Esophagus muscularis mucosa (tissue), 4 donors: Measurements from ENCODE around the gene SREBF1. TPM values are rescaled to one million over a fixed set of nuclear protein-coding genes. Genes with fewer than 3 reads are reported as not detected.
A peak's percentile ranks its signal among the peaks of the same experiment; 100 is the strongest.

ENCODE experiments used
- DNase-seq: peaks from one replicate; pipeline ENCODE4 v3.0.0-alpha.2; 2017; ENCODE audit errors: extremely low spot score
- H3K27ac ChIP-seq, 4 donors: fragments of 200-600 bp; sonication (generic); replicated peaks in 1 of 4; 1 replicate in 3 of 4; 2 replicates in 1 of 4; pipeline ENCODE4 v1.5.1; 2016 to 2019; ENCODE audit warnings: mild to moderate bottlenecking in 1 of 4
- H3K27me3 ChIP-seq, 4 donors: fragments of 200-600 bp; sonication (generic); one replicate each; pipeline versions ENCODE4 v1.5.1 to v1.6.0; 2016 to 2019
- H3K36me3 ChIP-seq, 4 donors: fragments of 200-600 bp; sonication (generic); one replicate each; pipeline ENCODE4 v1.5.1; 2016 to 2019
- H3K4me1 ChIP-seq, 4 donors: fragments of 200-600 bp; sonication (generic); one replicate each; pipeline ENCODE4 v1.5.1; 2016 to 2019
- H3K4me3 ChIP-seq, 4 donors: fragments of 200-600 bp; sonication (generic); 1 replicate in 2 of 4; 2 replicates in 2 of 4; pipeline ENCODE4 v1.5.1; 2016 to 2019; ENCODE audit warnings: mild to moderate bottlenecking in 4 of 4, moderate library complexity in 1 of 4
- H3K9me3 ChIP-seq, 4 donors: fragments of 200-600 bp; sonication (generic); 1 replicate in 3 of 4; 2 replicates in 1 of 4; pipeline ENCODE4 v1.5.1; 2016 to 2019
- CTCF ChIP-seq, 3 experiments: fragments of 200-600 bp in 2 of 3; fragments of 450-650 bp in 1 of 3; sonication (generic) in 2 of 3; IDR thresholded peaks; one replicate each; pipeline ENCODE4 v1.5.1; 2017 to 2019; ENCODE audit warnings: antibody characterized with exemption in 3 of 3, mild to moderate bottlenecking in 2 of 3, moderate library complexity in 1 of 3
- EP300 ChIP-seq: sonication (generic); formaldehyde crosslinking; IDR thresholded peaks from one replicate; pipeline ENCODE4 v1.6.1; 2017; ENCODE audit warnings: antibody characterized with exemption
- POLR2A ChIP-seq: fragments of 450-650 bp; IDR thresholded peaks from one replicate; pipeline ENCODE4 v1.6.1; 2017; ENCODE audit warnings: antibody characterized with exemption, moderate library complexity, mild to moderate bottlenecking, low read depth
- POLR2AphosphoS5 ChIP-seq, 2 donors: sonication (generic); formaldehyde crosslinking; IDR thresholded peaks; one replicate each; pipeline ENCODE4 v1.6.1; 2017; ENCODE audit warnings: antibody characterized with exemption in 2 of 2
- WGBS: methylation state at CpG from one replicate; pipeline ENCODE4 v1.1.5; 2018; 5-methylcytosine and 5-hydroxymethylcytosine counted together
- intact Hi-C: fragments of 100-400 bp; cut with DNase I; formaldehyde crosslinking; loops from one replicate; pipeline ENCODE4 v1.15.1; 2023
- total RNA-seq, 4 donors: library from RNA; depleted of rRNA; stranded (reverse); fragments of >200 nt; gene quantifications; one replicate each; pipeline versions ENCODE4 v1.1.0 to v1.2.1, GENCODE V29; 2016

SREBF1 gene
- total RNA-seq, 4 donors from 2014 or later = 28.1 to 62.6 (median 39.7) TPM

GRCh38 chr17:17817552-17817947 lies 19.2 kb downstream of the SREBF1 start:
- intact Hi-C loops = no loop called here
- H3K9me3 ChIP-seq = no peaks in the 10 kb centered on the region
- peaks cover 41 to 97% (median 77%) of the 10 kb centered on the region in 4 donors for H3K4me1 ChIP-seq
- H3K27ac ChIP-seq = peak overlapping the region in 2 of 4 donors; percentile 43 to 51
- H3K4me3 ChIP-seq = no peak overlapping the region
- DNase-seq = no peak
- peaks cover 23 to 82% (median 61%) of the 10 kb centered on the region in 4 donors for H3K36me3 ChIP-seq
- TF ChIP-seq EP300 (no peak), CTCF (IDR thresholded peaks at IDR 0.05) (no peak), POLR2AphosphoS5 (IDR thresholded peaks at IDR 0.05) (no peak), POLR2A (no peak)
- no peaks in the 10 kb centered on the region for H3K27me3 ChIP-seq
- 93% methylated on average over 7 of the region's 10 CpGs for WGBS

GRCh38 chr17:17816831-17817551 lies 19.8 kb downstream of the SREBF1 start:
- no peaks in the 10 kb centered on the region for H3K9me3 ChIP-seq
- no peak overlapping the region for H3K27ac ChIP-seq
- peaks cover 43 to 97% (median 77%) of the 10 kb centered on the region in 4 donors for H3K4me1 ChIP-seq
- peaks cover 23 to 84% (median 62%) of the 10 kb centered on the region in 4 donors for H3K36me3 ChIP-seq
- no peak for TF ChIP-seq CTCF (IDR thresholded peaks at IDR 0.05)
- no peak for TF ChIP-seq POLR2A
- TF ChIP-seq POLR2AphosphoS5 (IDR thresholded peaks at IDR 0.05) = no peak
- TF ChIP-seq EP300 = no peak
- no peak overlapping the region for H3K4me3 ChIP-seq
- WGBS = 86% methylated on average over 22 of the region's 24 CpGs
- intact Hi-C loops = no loop called here
- DNase-seq = no peak
- H3K27me3 ChIP-seq = no peaks in the 10 kb centered on the region

- no peaks in the 10 kb centered on the region for H3K27me3 ChIP-seq
- no peak overlapping the region for H3K27ac ChIP-seq
- WGBS = 98% methylated on average over 8 of the region's 22 CpGs
- H3K4me3 ChIP-seq = no peak overlapping the region
- H3K4me1 ChIP-seq = peaks cover 48 to 97% (median 77%) of the 10 kb centered on the region in 4 donors
- TF ChIP-seq POLR2A (no peak), CTCF (IDR thresholded peaks at IDR 0.05) (no peak), EP300 (no peak), POLR2AphosphoS5 (IDR thresholded peaks at IDR 0.05) (no peak)
- intact Hi-C loops = no loop called here
- H3K9me3 ChIP-seq = no peaks in the 10 kb centered on the region
- H3K36me3 ChIP-seq = peaks cover 23 to 83% (median 62%) of the 10 kb centered on the region in 4 donors
- DNase-seq = no peak
Observed at GRCh38 chr17:17816240-17816814, 20.5 kb downstream of the SREBF1 start.

- no peaks in the 10 kb centered on the region for H3K27me3 ChIP-seq
- no peak overlapping the region for H3K4me3 ChIP-seq
- H3K9me3 ChIP-seq = no peaks in the 10 kb centered on the region
- no peak for TF ChIP-seq POLR2AphosphoS5 (IDR thresholded peaks at IDR 0.05)
- TF ChIP-seq POLR2A = no peak
- TF ChIP-seq CTCF (IDR thresholded peaks at IDR 0.05) = no peak
- no peak for TF ChIP-seq EP300
- intact Hi-C loops = no loop called here
- peaks cover 53 to 97% (median 77%) of the 10 kb centered on the region in 4 donors for H3K4me1 ChIP-seq
- peak overlapping the region in 3 of 4 donors; percentile 45 to 49 (median 47) for H3K27ac ChIP-seq
- peaks cover 26 to 85% (median 66%) of the 10 kb centered on the region in 4 donors for H3K36me3 ChIP-seq
- 69% methylated on average over 9 of the region's 17 CpGs for WGBS
- no peak for DNase-seq
Observed at GRCh38 chr17:17815436-17816200, 21.2 kb downstream of the SREBF1 start.
